HEK293 (cell line): Measurements from ENCODE around the gene C9orf43.

Experiments used
- CTCF ChIA-PET: fragments of 350-600 bp; formaldehyde crosslinking; extraction: SDS; loops from one replicate; lab custom pipeline; 2021; ENCODE audit warnings: antibody characterized with exemption; lab: Yijun Ruan, JAX
- POLR2A ChIA-PET: fragments of 300-600 bp; formaldehyde crosslinking; extraction: SDS; loops from one replicate; lab custom pipeline; 2020; ENCODE audit warnings: antibody characterized with exemption, inconsistent platforms; lab: Yijun Ruan, JAX
- H3K27ac ChIP-seq: fragments of 200-500 bp; sonication (Bioruptor generic); 2 replicates; pipeline ENCODE4 v1.5.1; 2014; ENCODE audit warnings: low read depth, low read length, control low read depth, inconsistent platforms; ENCODE audit errors: extremely low read depth
- H3K36me3 ChIP-seq, 2 experiments: fragments of 200-500 bp in 1 of 2; sonication (Bioruptor generic) in 1 of 2; 1 replicate in 1 of 2; 2 replicates in 1 of 2; pipeline ENCODE4 v1.5.1; 2014 to 2017; ENCODE audit warnings: inconsistent platforms in 2 of 2, low read length in 2 of 2; ENCODE audit not compliant: control insufficient read depth in 2 of 2, insufficient read depth in 1 of 2
- H3K4me1 ChIP-seq: fragments of 200-500 bp; sonication (Bioruptor generic); 2 replicates; pipeline ENCODE4 v1.5.1; 2014; ENCODE audit warnings: mild to moderate bottlenecking, low read length, inconsistent platforms; ENCODE audit not compliant: control insufficient read depth, insufficient read depth
- H3K4me3 ChIP-seq: 2 replicates; pipeline ENCODE4 v1.5.1; 2011; ENCODE audit warnings: low read depth, mild to moderate bottlenecking, control low read depth, low read length, moderate library complexity
- H3K9me3 ChIP-seq: fragments of 200-500 bp; sonication (Bioruptor generic); 2 replicates; pipeline ENCODE4 v1.5.1; 2014; ENCODE audit warnings: low read depth, low read length, inconsistent platforms; ENCODE audit not compliant: control insufficient read depth, insufficient read depth
- PATZ1 ChIP-seq: fragments of 450-650 bp; formaldehyde crosslinking; IDR thresholded peaks from 2 replicates; pipeline ENCODE4 v1.5.1; 2016; ENCODE audit warnings: missing biosample characterization, missing genetic modification characterization
- PBX3 ChIP-seq: sonication (generic); formaldehyde crosslinking; IDR thresholded peaks from 2 replicates; pipeline ENCODE4 v1.8.1; 2022; ENCODE audit warnings: mild to moderate bottlenecking, moderate library complexity, missing genetic modification reagents
- PRDM10 ChIP-seq: fragments of 450-650 bp; formaldehyde crosslinking; IDR thresholded peaks from 2 replicates; pipeline ENCODE4 v1.5.1; 2016; ENCODE audit warnings: missing biosample characterization, missing genetic modification characterization
- PRDM6 ChIP-seq: fragments of 450-650 bp; formaldehyde crosslinking; IDR thresholded peaks from 2 replicates; pipeline ENCODE4 v1.5.1; 2017; ENCODE audit warnings: missing biosample characterization, missing genetic modification characterization
- TSHZ1 ChIP-seq: fragments of 450-650 bp; formaldehyde crosslinking; IDR thresholded peaks from 2 replicates; pipeline ENCODE4 v1.5.1; 2016; ENCODE audit warnings: missing biosample characterization, missing genetic modification characterization, borderline replicate concordance
- ZNF248 ChIP-seq: fragments of 450-650 bp; formaldehyde crosslinking; IDR thresholded peaks from 2 replicates; pipeline ENCODE4 v1.5.1; 2017; ENCODE audit warnings: missing biosample characterization, missing genetic modification characterization
- ZNF266 ChIP-seq: fragments of 450-650 bp; formaldehyde crosslinking; IDR thresholded peaks from 2 replicates; pipeline ENCODE4 v1.5.1; 2016; ENCODE audit warnings: missing biosample characterization, missing genetic modification characterization, low read depth
- ZNF280D ChIP-seq: fragments of 450-650 bp; formaldehyde crosslinking; IDR thresholded peaks from 2 replicates; pipeline ENCODE4 v1.5.1; 2016; ENCODE audit warnings: missing biosample characterization, missing genetic modification characterization
- ZNF302 ChIP-seq: fragments of 450-650 bp; formaldehyde crosslinking; IDR thresholded peaks from 2 replicates; pipeline ENCODE4 v1.5.1; 2016; ENCODE audit warnings: missing biosample characterization, missing genetic modification characterization, low read depth
- ZNF335 ChIP-seq: fragments of 450-650 bp; formaldehyde crosslinking; conservative IDR thresholded peaks from 2 replicates; pipeline ENCODE4 v1.5.1; 2016; ENCODE audit warnings: missing biosample characterization, missing genetic modification characterization
- ZNF366 ChIP-seq: fragments of 450-650 bp; formaldehyde crosslinking; conservative IDR thresholded peaks from 2 replicates; pipeline ENCODE4 v1.5.1; 2016; ENCODE audit warnings: missing biosample characterization, missing genetic modification characterization
- ZNF48 ChIP-seq: fragments of 450-650 bp; formaldehyde crosslinking; IDR thresholded peaks from 2 replicates; pipeline ENCODE4 v1.5.1; 2016; ENCODE audit warnings: missing biosample characterization, missing genetic modification characterization
- ZNF561 ChIP-seq: fragments of 450-650 bp; IDR thresholded peaks from 2 replicates; pipeline ENCODE4 v1.5.1; 2018; ENCODE audit warnings: missing biosample characterization, missing genetic modification characterization, borderline replicate concordance
- ZNF596 ChIP-seq: fragments of 450-650 bp; IDR thresholded peaks from 2 replicates; pipeline ENCODE4 v1.5.0; 2018; ENCODE audit warnings: missing biosample characterization, mild to moderate bottlenecking, missing genetic modification characterization, moderate library complexity

C9orf43 gene

GRCh38 chr9:113452113-113452605 is 41.6 kb downstream of the C9orf43 start (continued):
- TF ChIP-seq ZNF280D (tag by site-specific recombination) (no peak), PBX3 (CRISPR knock-in tag) (no peak), PRDM6 (tag by site-specific recombination) (no peak), ZNF366 (tag by site-specific recombination) (no peak), ZNF248 (tag by site-specific recombination) (no peak), ZNF48 (tag by site-specific recombination) (no peak), ZNF596 (tag by site-specific recombination) (no peak), PATZ1 (tag by site-specific recombination) (no peak), ZNF561 (tag by site-specific recombination) (no peak), ZNF266 (tag by site-specific recombination) (no peak), ZNF302 (tag by site-specific recombination) (no peak)

- H3K4me3 ChIP-seq, result no peak overlapping the region
- peaks cover 3% of the 10 kb centered on the region; the same call in 1 of the 2 replicates for H3K4me1 ChIP-seq
- ChIA-PET CTCF (interaction anchor here (0.5 to 2.9 kb wide), 15 partner anchors 8 to 1357 kb away, joined by 3 to 20 read pairs (median 4); no protein-coding TSS in a partner anchor), POLR2A (interaction anchor here (1.2 kb wide), 1 partner anchor 45 kb away, joined by 5 read pairs; the partner anchor contains the start of genes C9orf43 and POLE3)
- H3K27ac ChIP-seq, result no peak overlapping the region
- peak; percentile 57 for TF ChIP-seq ZNF335 (tag by site-specific recombination)
- TF ChIP-seq PRDM10 (tag by site-specific recombination), result peak; percentile 70
- no peak for TF ChIP-seq TSHZ1 (tag by site-specific recombination)
- H3K36me3 ChIP-seq, result no peaks in the 10 kb centered on the region
- no peaks in the 10 kb centered on the region for H3K9me3 ChIP-seq
Observed at GRCh38 chr9:113454914-113455761, 44.6 kb downstream of the C9orf43 start.
